GM19023 (cell line): ENCODE data around the gene RAB15.

Experiments
- ATAC-seq: cut with Tn5 transposase; IDR thresholded peaks from one replicate; pipeline ENCODE4 v1.9.1; 2021; ENCODE audit warnings: mild to moderate bottlenecking, moderate library complexity; ENCODE audit not compliant: unreplicated experiment

The RAB15 gene

GRCh38 chr14:64990939-64991338, 18.8 kb upstream of the RAB15 start:
- ATAC-seq, result no peak

GRCh38 chr14:64990296-64990695, 18.2 kb upstream of the RAB15 start:
- ATAC-seq, result no peak

GRCh38 chr14:64987438-64987767, 15.3 kb upstream of the RAB15 start:
- ATAC-seq, result no peak

GRCh38 chr14:64986648-64987437, 14.7 kb upstream of the RAB15 start, which contains the start of gene FNTB:
Gene FNTB (plus strand): TSS chr14:64986895. CDS start chr14:64986954, 59 bp downstream.
- peak; percentile 95 for ATAC-seq

- ATAC-seq, result no peak
These were observed 11.5 kb upstream of the RAB15 start for GRCh38 chr14:64983439-64984310.

- no peak for ATAC-seq
These were observed 7.4 kb upstream of the RAB15 start for GRCh38 chr14:64979336-64980074.

- no peak for ATAC-seq
These were observed 2.4 kb upstream of the RAB15 start for GRCh38 chr14:64974563-64974962.

GRCh38 chr14:64973826-64974225, 1.7 kb upstream of the RAB15 start:
- no peak for ATAC-seq

GRCh38 chr14:64973026-64973442, 898 bp upstream of the RAB15 start:
- ATAC-seq, result no peak

- ATAC-seq, result no peak
These were observed 619 bp downstream of the RAB15 start for GRCh38 chr14:64971491-64971942.

GRCh38 chr14:64970776-64971477, 1.2 kb downstream of the RAB15 start:
- no peak for ATAC-seq

- no peak for ATAC-seq
These were observed 2.1 kb downstream of the RAB15 start for GRCh38 chr14:64970041-64970440.

- ATAC-seq, result no peak
These were observed 3.5 kb downstream of the RAB15 start for GRCh38 chr14:64968651-64969050.

- ATAC-seq, result no peak
These were observed 4.0 kb downstream of the RAB15 start for GRCh38 chr14:64968167-64968566.

- no peak for ATAC-seq
These were observed 5.2 kb downstream of the RAB15 start for GRCh38 chr14:64966976-64967375.

GRCh38 chr14:64965356-64966000, 6.7 kb downstream of the RAB15 start:
- ATAC-seq, result no peak

- no peak for ATAC-seq
These were observed 8.5 kb downstream of the RAB15 start for GRCh38 chr14:64963611-64964010.

- no peak for ATAC-seq
These were observed 11.3 kb downstream of the RAB15 start for GRCh38 chr14:64960762-64961276.

GRCh38 chr14:64958743-64959142, 13.4 kb downstream of the RAB15 start:
- ATAC-seq, result no peak

GRCh38 chr14:64958201-64958600, 13.9 kb downstream of the RAB15 start:
- ATAC-seq, result no peak
